ENCODE results near the gene TGDS.
"Not testable (repeated sequence)": the region's sequence is repeated elsewhere in the genome, so short reads cannot be mapped to it uniquely, and the experiment has no call there.

Gene TGDS, protein sequence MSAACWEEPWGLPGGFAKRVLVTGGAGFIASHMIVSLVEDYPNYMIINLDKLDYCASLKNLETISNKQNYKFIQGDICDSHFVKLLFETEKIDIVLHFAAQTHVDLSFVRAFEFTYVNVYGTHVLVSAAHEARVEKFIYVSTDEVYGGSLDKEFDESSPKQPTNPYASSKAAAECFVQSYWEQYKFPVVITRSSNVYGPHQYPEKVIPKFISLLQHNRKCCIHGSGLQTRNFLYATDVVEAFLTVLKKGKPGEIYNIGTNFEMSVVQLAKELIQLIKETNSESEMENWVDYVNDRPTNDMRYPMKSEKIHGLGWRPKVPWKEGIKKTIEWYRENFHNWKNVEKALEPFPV
- long read RNA-seq, transcript TGDS-201 (12 exons, 1,905 nt): major isoform, 93 of 169 reads
- long read RNA-seq, partial matches to known transcripts: 29 of 169 reads
- long read RNA-seq, other reads (novel, unspliced or antisense): 47 of 169 reads

DNA sequence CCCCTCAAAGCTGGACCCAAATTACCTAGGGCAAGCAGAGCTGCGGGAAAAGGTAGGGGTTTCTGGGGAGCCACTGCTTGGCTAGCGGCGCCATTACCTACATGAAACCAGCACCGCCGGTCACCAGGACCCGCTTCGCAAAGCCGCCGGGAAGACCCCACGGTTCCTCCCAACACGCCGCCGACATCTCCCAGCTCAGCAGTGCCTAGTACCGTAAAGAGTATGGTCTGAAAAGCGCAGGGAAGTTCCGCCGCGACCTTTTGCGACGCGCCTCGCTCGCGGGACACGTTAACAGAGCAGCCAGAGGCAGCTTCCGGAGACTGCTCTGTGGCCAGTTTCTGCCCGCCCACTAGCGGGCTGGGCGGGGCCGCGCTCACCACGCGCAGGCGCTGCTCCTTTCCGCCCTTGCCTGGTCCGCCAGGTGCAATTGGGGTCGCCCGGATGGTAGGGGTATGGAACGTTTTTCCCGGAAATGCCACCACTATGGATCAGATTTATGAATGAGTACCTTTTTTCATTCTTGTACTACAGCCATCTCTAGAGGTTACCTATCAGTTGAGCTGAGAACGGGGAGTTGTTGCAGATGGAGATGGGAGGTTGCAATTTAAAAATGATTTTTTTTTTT lies at the start of gene TGDS:
Gene TGDS, minus strand, starts transcription at position 203 of the 625 bp plus-strand sequence. Its CDS starts 16 bp downstream, at position 187.
- Histone ChIP-seq H3K27me3 (ENCODE audit: insufficient read depth, poor library complexity, severe bottlenecking) (no peaks in the 10 kb centered on the region), H3K4me3 (replicated peaks; ENCODE audit: insufficient read depth, low read length) (peak within 1 kb of the TSS; percentile 90), H3K27ac (replicated peaks) (peak within 1 kb of the TSS; percentile 81)
- peak; percentile 94 for TF ChIP-seq POLR2AphosphoS5 (IDR thresholded peaks at IDR 0.05; ENCODE audit: low read depth)
- peak; percentile 53; the same call in 1 of the 2 replicates for TF ChIP-seq SPI1 (IDR thresholded peaks at IDR 0.05; ENCODE audit: borderline replicate concordance, low read depth)
- TF ChIP-seq, protein P1, sequence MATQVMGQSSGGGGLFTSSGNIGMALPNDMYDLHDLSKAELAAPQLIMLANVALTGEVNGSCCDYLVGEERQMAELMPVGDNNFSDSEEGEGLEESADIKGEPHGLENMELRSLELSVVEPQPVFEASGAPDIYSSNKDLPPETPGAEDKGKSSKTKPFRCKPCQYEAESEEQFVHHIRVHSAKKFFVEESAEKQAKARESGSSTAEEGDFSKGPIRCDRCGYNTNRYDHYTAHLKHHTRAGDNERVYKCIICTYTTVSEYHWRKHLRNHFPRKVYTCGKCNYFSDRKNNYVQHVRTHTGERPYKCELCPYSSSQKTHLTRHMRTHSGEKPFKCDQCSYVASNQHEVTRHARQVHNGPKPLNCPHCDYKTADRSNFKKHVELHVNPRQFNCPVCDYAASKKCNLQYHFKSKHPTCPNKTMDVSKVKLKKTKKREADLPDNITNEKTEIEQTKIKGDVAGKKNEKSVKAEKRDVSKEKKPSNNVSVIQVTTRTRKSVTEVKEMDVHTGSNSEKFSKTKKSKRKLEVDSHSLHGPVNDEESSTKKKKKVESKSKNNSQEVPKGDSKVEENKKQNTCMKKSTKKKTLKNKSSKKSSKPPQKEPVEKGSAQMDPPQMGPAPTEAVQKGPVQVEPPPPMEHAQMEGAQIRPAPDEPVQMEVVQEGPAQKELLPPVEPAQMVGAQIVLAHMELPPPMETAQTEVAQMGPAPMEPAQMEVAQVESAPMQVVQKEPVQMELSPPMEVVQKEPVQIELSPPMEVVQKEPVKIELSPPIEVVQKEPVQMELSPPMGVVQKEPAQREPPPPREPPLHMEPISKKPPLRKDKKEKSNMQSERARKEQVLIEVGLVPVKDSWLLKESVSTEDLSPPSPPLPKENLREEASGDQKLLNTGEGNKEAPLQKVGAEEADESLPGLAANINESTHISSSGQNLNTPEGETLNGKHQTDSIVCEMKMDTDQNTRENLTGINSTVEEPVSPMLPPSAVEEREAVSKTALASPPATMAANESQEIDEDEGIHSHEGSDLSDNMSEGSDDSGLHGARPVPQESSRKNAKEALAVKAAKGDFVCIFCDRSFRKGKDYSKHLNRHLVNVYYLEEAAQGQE (IDR thresholded peaks at IDR 0.05; ENCODE audit: insufficient replicate concordance, low read depth): peak; percentile 63
- TF ChIP-seq, protein P2, sequence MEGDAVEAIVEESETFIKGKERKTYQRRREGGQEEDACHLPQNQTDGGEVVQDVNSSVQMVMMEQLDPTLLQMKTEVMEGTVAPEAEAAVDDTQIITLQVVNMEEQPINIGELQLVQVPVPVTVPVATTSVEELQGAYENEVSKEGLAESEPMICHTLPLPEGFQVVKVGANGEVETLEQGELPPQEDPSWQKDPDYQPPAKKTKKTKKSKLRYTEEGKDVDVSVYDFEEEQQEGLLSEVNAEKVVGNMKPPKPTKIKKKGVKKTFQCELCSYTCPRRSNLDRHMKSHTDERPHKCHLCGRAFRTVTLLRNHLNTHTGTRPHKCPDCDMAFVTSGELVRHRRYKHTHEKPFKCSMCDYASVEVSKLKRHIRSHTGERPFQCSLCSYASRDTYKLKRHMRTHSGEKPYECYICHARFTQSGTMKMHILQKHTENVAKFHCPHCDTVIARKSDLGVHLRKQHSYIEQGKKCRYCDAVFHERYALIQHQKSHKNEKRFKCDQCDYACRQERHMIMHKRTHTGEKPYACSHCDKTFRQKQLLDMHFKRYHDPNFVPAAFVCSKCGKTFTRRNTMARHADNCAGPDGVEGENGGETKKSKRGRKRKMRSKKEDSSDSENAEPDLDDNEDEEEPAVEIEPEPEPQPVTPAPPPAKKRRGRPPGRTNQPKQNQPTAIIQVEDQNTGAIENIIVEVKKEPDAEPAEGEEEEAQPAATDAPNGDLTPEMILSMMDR (IDR thresholded peaks at IDR 0.05; ENCODE audit: insufficient read depth, low read length): no peak
- TF ChIP-seq GABPA (IDR thresholded peaks at IDR 0.05; ENCODE audit: low read depth): peak; percentile 28; the same call in 1 of the 2 replicates
- peak; percentile 97 for DNase-seq (ENCODE audit: low read depth in 1 of 2, low spot score in 1 of 2)

DNA sequence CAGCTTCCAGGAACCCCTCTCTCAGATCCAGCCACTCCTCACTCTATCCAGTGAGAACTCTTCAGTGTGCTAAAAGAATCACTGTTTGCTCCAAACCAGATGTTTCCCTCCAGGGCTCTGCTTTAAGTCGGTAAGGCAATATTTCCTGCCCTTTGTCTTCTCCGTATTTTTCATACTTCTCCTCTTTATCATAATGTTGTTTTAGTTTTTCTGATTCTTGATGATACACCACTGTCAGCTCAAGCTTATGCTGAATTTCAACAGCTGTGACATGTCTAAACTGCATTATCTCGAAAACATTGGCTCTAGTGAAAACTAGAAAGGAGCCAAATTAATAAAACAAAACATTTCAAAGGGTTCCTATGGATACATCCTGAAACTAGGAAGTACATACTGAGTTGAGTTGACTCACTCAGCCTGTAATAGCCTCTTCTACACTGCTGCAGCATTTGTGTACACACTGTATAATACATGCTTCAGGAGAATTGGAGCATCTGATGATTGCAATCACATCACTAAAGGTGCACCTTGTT lies 45.5 kb upstream of the TGDS start:
- Histone ChIP-seq H3K4me3 (replicated peaks; ENCODE audit: insufficient read depth, low read length) (no peak overlapping the region), H3K27me3 (ENCODE audit: insufficient read depth, poor library complexity, severe bottlenecking) (no peaks in the 10 kb centered on the region), H3K27ac (replicated peaks) (no peak overlapping the region)
- no peak for DNase-seq (ENCODE audit: low read depth in 1 of 2, low spot score in 1 of 2)
- TF ChIP-seq, protein P1 (IDR thresholded peaks at IDR 0.05; ENCODE audit: insufficient replicate concordance, low read depth): no peak
- TF ChIP-seq, protein P2 (IDR thresholded peaks at IDR 0.05; ENCODE audit: insufficient read depth, low read length): no peak
- TF ChIP-seq POLR2AphosphoS5 (IDR thresholded peaks at IDR 0.05; ENCODE audit: low read depth) (no peak), SPI1 (IDR thresholded peaks at IDR 0.05; ENCODE audit: borderline replicate concordance, low read depth) (no peak), GABPA (IDR thresholded peaks at IDR 0.05; ENCODE audit: low read depth) (no peak)

DNA sequence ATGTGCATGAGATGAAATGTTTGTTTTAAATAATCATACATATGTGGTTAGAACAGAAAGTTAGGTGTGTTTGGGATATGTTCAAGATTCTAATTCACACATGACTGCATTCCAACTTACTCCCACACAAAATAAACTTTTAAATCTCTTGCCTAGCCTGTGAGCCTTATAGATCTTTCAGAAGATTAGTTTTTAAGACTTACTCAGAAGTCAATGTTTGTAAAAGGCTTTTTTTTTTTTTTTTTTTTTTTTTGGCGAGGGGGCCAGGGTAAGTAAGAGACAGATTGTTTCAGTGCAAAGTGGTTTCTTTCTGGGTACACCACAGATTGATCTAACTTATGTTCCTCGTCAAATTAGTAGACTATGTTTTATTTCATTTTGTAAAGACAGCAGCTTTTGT lies 44.8 kb upstream of the TGDS start:
- Histone ChIP-seq H3K27me3 (ENCODE audit: insufficient read depth, poor library complexity, severe bottlenecking) (no peaks in the 10 kb centered on the region), H3K4me3 (replicated peaks; ENCODE audit: insufficient read depth, low read length) (no peak overlapping the region), H3K27ac (replicated peaks) (no peak overlapping the region)
- TF ChIP-seq POLR2AphosphoS5 (IDR thresholded peaks at IDR 0.05; ENCODE audit: low read depth) (no peak), SPI1 (IDR thresholded peaks at IDR 0.05; ENCODE audit: borderline replicate concordance, low read depth) (no peak), GABPA (IDR thresholded peaks at IDR 0.05; ENCODE audit: low read depth) (no peak)
- TF ChIP-seq, protein P2 (IDR thresholded peaks at IDR 0.05; ENCODE audit: insufficient read depth, low read length): no peak
- TF ChIP-seq, protein P1 (IDR thresholded peaks at IDR 0.05; ENCODE audit: insufficient replicate concordance, low read depth): no peak
- no peak for DNase-seq (ENCODE audit: low read depth in 1 of 2, low spot score in 1 of 2)

DNA sequence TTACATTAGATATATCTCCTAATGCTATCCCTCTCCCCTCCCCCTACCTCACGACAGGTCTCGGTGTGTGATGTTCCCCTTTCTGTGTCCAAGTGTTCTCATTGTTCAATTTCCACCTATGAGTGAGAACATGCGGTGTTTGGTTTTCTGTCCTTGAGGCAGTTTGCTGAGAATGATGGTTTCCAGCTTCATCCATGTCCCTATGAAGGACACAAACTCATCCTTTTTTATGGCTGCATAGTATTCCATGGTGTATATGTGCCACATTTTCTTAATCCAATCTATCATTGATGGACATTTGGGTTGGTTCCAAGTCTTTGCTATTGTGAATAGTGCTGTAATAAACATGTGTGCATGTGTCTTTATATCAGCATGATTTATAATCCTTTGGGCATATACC lies 41.7 kb upstream of the TGDS start:
- not testable (repeated sequence) for H3K27me3 ChIP-seq (ENCODE audit: insufficient read depth, poor library complexity, severe bottlenecking); H3K27ac ChIP-seq (replicated peaks); H3K4me3 ChIP-seq (replicated peaks; ENCODE audit: insufficient read depth, low read length); DNase-seq (ENCODE audit: low read depth in 1 of 2, low spot score in 1 of 2)
